AG04450 (cell line): ENCODE results near the gene C1orf21. TPM values are rescaled to one million over a fixed set of nuclear protein-coding genes. Genes with fewer than 3 reads are reported as not detected.
A peak's percentile ranks its signal among the peaks of the same experiment; 100 is the strongest.

Experiments
- CTCF ChIA-PET: fragments of 300-600, 350-600 bp; formaldehyde crosslinking; extraction: SDS; loops from one replicate; lab custom pipeline; 2022; ENCODE audit warnings: antibody characterized with exemption, inconsistent platforms; lab: Charles Lee
- POLR2A ChIA-PET: fragments of 350-600 bp; formaldehyde crosslinking; extraction: SDS; loops from one replicate; lab custom pipeline; 2021; ENCODE audit warnings: antibody characterized with exemption, inconsistent platforms; lab: Yijun Ruan, JAX
- DNase-seq: peaks from one replicate; pipeline ENCODE4 v3.0.0-alpha.2; 2011; ENCODE audit warnings: low read depth, low spot score
- H3K27ac ChIP-seq: one replicate; pipeline ENCODE4 v1.5.1; 2012; ENCODE audit warnings: low read depth, low read length, control low read depth
- H3K27me3 ChIP-seq: one replicate; pipeline ENCODE4 v1.6.0; 2012; ENCODE audit warnings: low read length; ENCODE audit not compliant: control insufficient read depth, insufficient read depth
- H3K4me3 ChIP-seq: 2 replicates; pipeline ENCODE4 v1.5.1; 2011; ENCODE audit warnings: mild to moderate bottlenecking, low read depth, low read length, control low read depth
- H3K9me3 ChIP-seq: 2 replicates; pipeline ENCODE4 v1.5.1; 2012; ENCODE audit warnings: low read length; ENCODE audit not compliant: control insufficient read depth, insufficient read depth
- CTCF ChIP-seq: IDR thresholded peaks from 2 replicates; pipeline ENCODE4 v1.5.1; 2011; ENCODE audit warnings: low read depth, low read length, control low read depth, inconsistent platforms
- polyA plus RNA-seq: library from polyadenylated mRNA; depleted of rRNA; stranded (reverse); fragments of >200 nt; gene quantifications from 2 replicates; pipeline ENCODE4 v1.2.3, GENCODE V29; 2011

C1orf21 gene
- polyA plus RNA-seq, 1 experiment, result 29.5 TPM

GRCh38 chr1:184588701-184589100 is 201.9 kb downstream of the C1orf21 start:
- no peaks in the 10 kb centered on the region for H3K9me3 ChIP-seq
- no peaks in the 10 kb centered on the region for H3K27me3 ChIP-seq
- no peak overlapping the region for H3K27ac ChIP-seq
- POLR2A ChIA-PET, result no interaction called here
- no peak overlapping the region for H3K4me3 ChIP-seq
- DNase-seq, result no peak
- no peak for TF ChIP-seq CTCF
- CTCF ChIA-PET, result interaction anchor here (1.4 kb wide), 1 partner anchor 367 kb away, joined by 3 read pairs; no protein-coding TSS in a partner anchor

GRCh38 chr1:184590163-184590750 is 203.4 kb downstream of the C1orf21 start:
- no peak for TF ChIP-seq CTCF
- Histone ChIP-seq H3K27ac (no peak overlapping the region), H3K27me3 (no peaks in the 10 kb centered on the region), H3K4me3 (no peak overlapping the region), H3K9me3 (no peaks in the 10 kb centered on the region)
- no peak for DNase-seq
- POLR2A ChIA-PET, result no interaction called here
- CTCF ChIA-PET, result interaction anchor here (1.4 kb wide), 1 partner anchor 368 kb away, joined by 3 read pairs; no protein-coding TSS in a partner anchor

GRCh38 chr1:184593597-184593996 is 206.8 kb downstream of the C1orf21 start:
- CTCF ChIA-PET, result interaction anchor here (1.0 kb wide), 1 partner anchor 70 kb away, joined by 4 read pairs; no protein-coding TSS in a partner anchor

GRCh38 chr1:184595596-184595995 is 208.8 kb downstream of the C1orf21 start:
- H3K9me3 ChIP-seq, result no peaks in the 10 kb centered on the region
- ChIA-PET POLR2A (no interaction called here), CTCF (interaction anchor here (0.9 kb wide), 1 partner anchor 68 kb away, joined by 4 read pairs; no protein-coding TSS in a partner anchor)
- peak; percentile 21 for DNase-seq
- no peak overlapping the region for H3K4me3 ChIP-seq
- no peak overlapping the region for H3K27ac ChIP-seq
- no peaks in the 10 kb centered on the region for H3K27me3 ChIP-seq
- TF ChIP-seq CTCF, result no peak

More at GRCh38 chr1:184593597-184593996, 206.8 kb downstream of the C1orf21 start:
- DNase-seq, result no peak
- Histone ChIP-seq H3K27me3 (no peaks in the 10 kb centered on the region), H3K4me3 (no peak overlapping the region), H3K27ac (no peak overlapping the region), H3K9me3 (no peaks in the 10 kb centered on the region)
- no peak for TF ChIP-seq CTCF
- POLR2A ChIA-PET, result no interaction called here

- no peaks in the 10 kb centered on the region for H3K27me3 ChIP-seq
- DNase-seq, result no peak
- H3K9me3 ChIP-seq, result no peaks in the 10 kb centered on the region
- no peak overlapping the region for H3K27ac ChIP-seq
- ChIA-PET CTCF (interaction anchor here (1.4 kb wide), 1 partner anchor 67 kb away, joined by 4 read pairs; no protein-coding TSS in a partner anchor), POLR2A (no interaction called here)
- peak; percentile 23; the same call in 1 of the 2 replicates for TF ChIP-seq CTCF
- no peak overlapping the region for H3K4me3 ChIP-seq
These were observed 210.3 kb downstream of the C1orf21 start for GRCh38 chr1:184596950-184597645.
